Measurements from ENCODE around the gene ADORA1.
A peak's percentile ranks its signal among the peaks of the same experiment; 100 is the strongest.

ADORA1 gene

DNA sequence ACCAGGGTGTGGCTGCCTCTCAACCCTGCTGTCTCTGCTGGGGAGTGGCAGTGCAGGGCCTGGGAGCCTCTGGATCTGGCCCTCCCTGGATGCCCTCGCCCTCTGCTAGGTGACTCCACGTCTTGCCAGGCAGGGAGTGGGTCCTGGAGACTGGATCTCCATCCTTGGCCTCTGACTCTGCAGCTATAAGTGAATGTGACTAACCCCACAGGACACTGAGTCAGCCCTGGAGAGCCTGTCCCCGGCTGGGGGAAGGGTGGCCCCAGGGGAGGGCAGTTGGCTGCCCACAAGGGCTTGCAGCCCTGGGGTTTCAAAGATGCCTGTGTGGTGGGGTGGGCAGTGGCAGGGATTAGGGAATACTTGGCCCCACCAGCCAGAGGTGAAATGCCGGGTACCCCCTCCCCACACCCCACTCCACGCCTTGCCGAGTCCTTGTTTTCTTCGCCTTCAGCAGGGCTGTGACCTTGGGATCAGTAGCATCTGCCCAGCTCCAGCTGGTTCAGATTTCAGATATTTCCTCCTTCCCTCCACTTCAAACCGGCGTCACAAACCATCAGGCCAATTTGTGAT, 50.0 kb downstream of the ADORA1 start:
- DNase-seq (ENCODE audit: low read depth) = no peak
- H3K4me3 ChIP-seq (ENCODE audit: low read depth, low read length) = no peak overlapping the region
- no peak for TF ChIP-seq CTCF (IDR thresholded peaks at IDR 0.05; ENCODE audit: insufficient read depth, low read depth, low read length, missing control alignments)

- no peak overlapping the region for H3K4me3 ChIP-seq (ENCODE audit: low read depth, low read length)
These were observed 50.6 kb downstream of the ADORA1 start for GRCh38 chr1:203178083-203178482.

DNA sequence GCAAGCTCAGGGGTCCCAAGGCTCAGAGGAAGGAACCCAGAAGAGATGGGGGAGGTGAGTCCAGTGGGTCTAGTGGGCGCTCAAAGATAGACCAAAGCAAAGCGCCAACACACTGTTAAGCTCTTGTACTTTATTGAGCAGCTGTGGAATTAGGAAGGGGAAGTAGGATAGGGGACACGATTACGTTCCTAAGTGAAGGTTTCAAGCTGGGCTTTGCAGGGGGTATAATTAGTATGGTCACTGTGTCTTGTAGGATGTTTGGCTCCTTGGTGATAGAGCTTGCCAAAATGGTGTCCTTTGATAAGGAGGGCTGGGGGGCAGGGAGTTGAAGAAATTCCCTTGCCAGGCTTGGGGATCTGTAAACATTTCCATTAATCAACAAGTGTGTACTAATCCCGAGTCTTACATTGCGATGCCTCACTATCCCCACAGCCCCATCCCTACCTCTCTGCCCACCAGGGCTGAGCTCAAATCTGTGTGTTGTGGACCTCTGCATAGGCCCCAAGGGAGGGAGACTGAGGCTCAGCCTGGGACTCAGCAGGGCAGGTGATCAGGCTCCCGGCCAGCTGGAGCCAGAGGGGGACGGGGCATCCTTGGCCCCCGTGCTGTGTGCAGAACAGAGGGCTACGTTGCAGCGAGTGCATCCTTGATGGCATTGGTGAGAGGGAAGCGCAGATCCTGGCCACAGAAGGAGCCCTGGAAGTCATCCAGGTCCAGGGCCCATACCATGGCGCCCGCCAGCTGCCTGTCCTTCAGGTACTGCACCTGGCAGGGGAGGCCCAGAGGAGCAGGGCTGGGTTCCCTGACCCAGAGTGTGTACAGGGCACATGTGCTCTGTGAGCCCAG, 51.5 kb downstream of the ADORA1 start:
- no peak overlapping the region for H3K4me3 ChIP-seq (ENCODE audit: low read depth, low read length)
- no peak for TF ChIP-seq CTCF (IDR thresholded peaks at IDR 0.05; ENCODE audit: insufficient read depth, low read depth, low read length, missing control alignments)
- no peak for DNase-seq (ENCODE audit: low read depth)

More at GRCh38 chr1:203178083-203178482, 50.6 kb downstream of the ADORA1 start:
- no peak for TF ChIP-seq CTCF (IDR thresholded peaks at IDR 0.05; ENCODE audit: insufficient read depth, low read depth, low read length, missing control alignments)
- peak; percentile 16 for DNase-seq (ENCODE audit: low read depth)

- no peak for TF ChIP-seq CTCF (IDR thresholded peaks at IDR 0.05; ENCODE audit: insufficient read depth, low read depth, low read length, missing control alignments)
- DNase-seq (ENCODE audit: low read depth) = no peak
These were observed 52.1 kb downstream of the ADORA1 start for GRCh38 chr1:203179667-203180005.

GRCh38 chr1:203180611-203181330, 53.2 kb downstream of the ADORA1 start:
- TF ChIP-seq CTCF (IDR thresholded peaks at IDR 0.05; ENCODE audit: insufficient read depth, low read depth, low read length, missing control alignments) = no peak
- no peak for DNase-seq (ENCODE audit: low read depth)
- H3K4me3 ChIP-seq (ENCODE audit: low read depth, low read length) = no peak overlapping the region

More at GRCh38 chr1:203179667-203180005, 52.1 kb downstream of the ADORA1 start:
- no peak overlapping the region for H3K4me3 ChIP-seq (ENCODE audit: low read depth, low read length)

- DNase-seq (ENCODE audit: low read depth) = no peak
- no peak overlapping the region for H3K4me3 ChIP-seq (ENCODE audit: low read depth, low read length)
- no peak for TF ChIP-seq CTCF (IDR thresholded peaks at IDR 0.05; ENCODE audit: insufficient read depth, low read depth, low read length, missing control alignments)
These were observed 54.3 kb downstream of the ADORA1 start for GRCh38 chr1:203181586-203182386.
